ENCODE results near the gene RAB9A.
"Not testable (repeated sequence)": the region's sequence is repeated elsewhere in the genome, so short reads cannot be mapped to it uniquely, and the experiment has no call there.

GRCh38 chrX:13724878-13725277 lies 36.0 kb downstream of the RAB9A start:
- TF ChIP-seq POLR2A (IDR thresholded peaks at IDR 0.05; ENCODE audit: low read length); GATA1 (IDR thresholded peaks at IDR 0.05; ENCODE audit: low read depth, low read length): not testable (repeated sequence)

Measured in erythroblast (primary cell).